DMS53 treated with DMSO at 0.1 percent for 48 hours (cell line): ENCODE measurements around the gene ELMOD3.
"Not testable (repeated sequence)": the region's sequence is repeated elsewhere in the genome, so short reads cannot be mapped to it uniquely, and the experiment has no call there.

Experiments
- DNase-seq: peaks from one replicate; lab custom pipeline; 2025; ENCODE audit not compliant: unreplicated experiment; lab: John Stamatoyannopoulos, UW

ELMOD3 gene

DNA sequence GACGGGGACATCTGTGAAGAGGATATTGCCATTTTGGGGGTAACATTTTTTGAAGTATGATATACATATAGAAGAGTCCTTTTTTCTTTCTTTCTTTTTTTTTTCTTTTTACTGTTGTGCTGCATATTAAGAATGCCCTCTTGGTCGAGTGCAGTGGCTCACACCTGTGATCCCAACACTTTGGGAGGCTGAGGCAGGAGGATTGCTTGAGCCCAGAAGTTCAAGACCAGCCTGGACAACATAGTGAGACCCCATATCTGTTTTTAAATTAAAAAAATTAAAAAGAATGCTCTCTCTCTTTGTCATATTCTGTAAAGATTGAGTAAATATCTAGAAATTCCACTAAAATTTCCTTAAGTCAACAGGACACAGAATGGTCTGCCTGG, 67.5 kb downstream of the ELMOD3 start:
- no peak for DNase-seq

DNA sequence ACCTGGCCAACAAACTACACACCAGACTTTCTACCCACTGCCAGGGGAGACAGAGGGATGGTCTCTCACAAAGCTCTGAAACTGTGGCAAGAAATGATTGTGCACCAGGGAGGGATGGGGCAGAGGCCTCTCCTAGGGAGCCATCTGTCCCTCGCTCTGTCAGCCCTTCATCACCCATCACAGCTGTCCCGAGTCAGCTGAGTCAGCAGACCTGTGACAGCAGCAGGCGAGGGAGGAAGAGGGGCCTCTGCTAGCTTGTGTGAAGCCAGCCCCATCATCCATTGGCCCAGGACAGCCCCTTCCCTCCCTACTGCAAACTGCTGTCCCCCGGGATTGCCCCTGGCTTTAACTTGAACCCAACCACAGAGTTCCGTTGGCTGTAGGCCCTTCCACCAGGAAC, 69.0 kb downstream of the ELMOD3 start:
- no peak for DNase-seq

DNA sequence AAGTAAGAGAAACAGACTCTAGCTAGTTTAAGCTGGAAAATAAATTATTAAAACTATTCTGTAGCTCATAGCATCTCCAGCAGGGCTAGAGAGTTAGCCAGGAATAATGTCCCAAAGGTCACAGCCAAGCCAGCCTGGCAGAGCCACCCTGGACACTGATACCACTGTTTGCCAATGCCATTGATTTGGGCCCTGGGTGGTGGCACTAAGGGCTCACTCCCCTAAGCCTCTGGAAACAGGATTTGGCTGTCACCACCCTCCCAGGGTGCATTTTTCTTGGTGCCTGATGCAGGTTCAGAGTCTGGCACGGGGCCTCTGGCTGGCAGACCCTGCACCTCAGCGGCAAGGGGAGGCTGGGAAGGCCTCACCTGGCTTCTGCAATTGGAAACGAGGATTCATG, 71.0 kb downstream of the ELMOD3 start:
- DNase-seq = no peak

DNA sequence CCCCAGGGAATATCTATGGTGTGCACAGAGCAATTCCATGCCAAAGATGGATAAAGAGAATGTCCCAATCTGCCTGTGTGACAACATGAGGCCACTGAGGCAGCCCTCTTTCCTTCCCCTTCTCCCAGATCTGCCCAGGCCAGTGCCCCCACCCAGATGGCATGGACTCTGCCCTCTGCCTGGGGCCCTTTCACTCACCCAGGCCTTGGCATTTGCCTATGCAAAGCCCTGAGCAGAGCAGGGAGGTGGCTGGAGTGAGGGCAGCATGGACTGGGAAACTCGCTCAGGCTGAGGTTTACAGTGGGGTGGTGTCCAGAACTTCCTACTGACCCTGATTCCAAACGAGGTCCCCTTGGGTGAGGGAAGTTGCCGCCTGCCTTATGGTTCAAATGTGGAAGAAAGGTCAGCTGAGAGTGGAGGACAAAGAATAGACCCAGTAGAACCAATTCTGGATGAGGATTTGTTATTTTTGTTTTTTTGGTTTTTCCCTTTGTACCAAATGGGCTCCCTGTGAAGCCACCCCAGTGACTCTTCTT, 72.8 kb downstream of the ELMOD3 start:
- no peak for DNase-seq

DNA sequence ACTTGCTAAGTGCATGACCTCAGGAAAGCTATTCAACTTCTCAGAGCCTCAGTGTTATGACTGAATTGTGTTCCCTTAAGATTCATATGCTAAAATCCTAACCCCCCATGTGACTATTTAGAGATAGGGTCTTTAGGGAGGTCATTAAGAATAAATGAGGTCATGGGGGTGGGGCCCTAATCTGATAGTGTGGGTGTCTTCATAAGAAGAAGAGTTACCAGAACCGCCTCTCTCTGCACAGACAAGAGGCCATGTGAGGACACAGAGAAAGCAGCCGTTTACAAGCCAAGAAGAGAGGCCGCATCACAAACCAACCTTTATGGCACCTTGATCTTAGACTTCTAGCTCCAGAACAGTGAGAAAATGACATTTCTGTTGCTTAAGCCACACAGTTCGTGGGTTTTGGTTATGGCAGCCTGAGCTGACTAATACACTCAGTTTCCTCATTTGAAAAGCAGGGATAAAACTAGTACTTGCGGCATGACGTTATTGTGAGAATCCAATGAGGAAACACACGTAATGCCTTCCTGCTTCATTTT, 73.8 kb downstream of the ELMOD3 start:
- DNase-seq = no peak

DNA sequence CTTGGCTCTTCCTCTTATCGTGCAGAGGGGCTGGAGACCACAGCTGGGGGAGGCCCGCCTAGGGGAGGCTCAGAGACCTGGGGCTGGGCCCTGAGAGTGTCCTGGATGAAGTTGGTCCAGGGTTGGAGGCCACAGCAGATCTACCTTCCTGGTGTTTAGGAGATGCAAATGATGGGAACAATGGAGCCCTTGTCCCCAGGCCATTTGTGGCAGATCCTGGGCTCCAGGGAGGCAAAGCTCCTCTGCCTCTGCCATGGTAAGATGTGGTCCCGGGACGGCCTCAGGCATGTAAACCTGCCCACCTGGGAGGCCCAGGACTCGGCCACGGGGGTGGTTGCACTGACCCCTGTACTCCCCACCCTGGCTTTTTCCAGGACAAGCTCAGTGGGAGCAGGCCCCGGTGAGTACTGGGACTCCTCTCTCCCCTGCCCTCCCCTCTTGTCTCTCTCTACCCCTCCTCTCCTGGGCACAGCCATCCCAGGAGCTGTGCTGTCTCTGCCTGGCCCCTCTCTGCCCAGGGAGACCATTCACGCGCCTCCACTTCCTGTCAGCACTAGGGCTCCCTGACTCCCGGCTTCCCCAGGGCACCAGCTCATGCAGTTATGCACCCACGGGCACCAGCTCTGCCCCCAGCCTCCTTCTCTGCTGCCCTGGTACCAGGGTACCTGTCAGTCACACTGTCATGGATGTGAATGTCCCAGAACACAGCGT, 74.8 kb downstream of the ELMOD3 start:
- DNase-seq = no peak

DNA sequence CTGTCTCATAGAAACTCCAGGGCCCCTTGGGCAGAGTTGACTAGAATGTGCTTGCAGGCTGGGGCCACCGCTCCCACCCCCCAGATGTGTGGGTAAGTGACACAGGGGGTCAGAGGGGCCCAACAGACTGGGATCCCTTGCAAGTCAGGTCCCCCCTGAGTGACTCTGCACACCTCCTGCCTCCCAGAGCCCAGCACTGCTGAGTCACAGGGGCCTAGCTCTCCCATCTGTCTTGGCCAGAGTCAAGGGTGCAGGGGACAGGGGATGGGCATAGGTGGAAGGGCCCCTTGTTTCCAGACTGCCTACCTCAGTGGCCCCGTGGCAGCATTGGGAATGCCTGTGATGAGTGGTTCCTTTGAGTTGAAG, 75.3 kb downstream of the ELMOD3 start:
- DNase-seq = no peak

DNA sequence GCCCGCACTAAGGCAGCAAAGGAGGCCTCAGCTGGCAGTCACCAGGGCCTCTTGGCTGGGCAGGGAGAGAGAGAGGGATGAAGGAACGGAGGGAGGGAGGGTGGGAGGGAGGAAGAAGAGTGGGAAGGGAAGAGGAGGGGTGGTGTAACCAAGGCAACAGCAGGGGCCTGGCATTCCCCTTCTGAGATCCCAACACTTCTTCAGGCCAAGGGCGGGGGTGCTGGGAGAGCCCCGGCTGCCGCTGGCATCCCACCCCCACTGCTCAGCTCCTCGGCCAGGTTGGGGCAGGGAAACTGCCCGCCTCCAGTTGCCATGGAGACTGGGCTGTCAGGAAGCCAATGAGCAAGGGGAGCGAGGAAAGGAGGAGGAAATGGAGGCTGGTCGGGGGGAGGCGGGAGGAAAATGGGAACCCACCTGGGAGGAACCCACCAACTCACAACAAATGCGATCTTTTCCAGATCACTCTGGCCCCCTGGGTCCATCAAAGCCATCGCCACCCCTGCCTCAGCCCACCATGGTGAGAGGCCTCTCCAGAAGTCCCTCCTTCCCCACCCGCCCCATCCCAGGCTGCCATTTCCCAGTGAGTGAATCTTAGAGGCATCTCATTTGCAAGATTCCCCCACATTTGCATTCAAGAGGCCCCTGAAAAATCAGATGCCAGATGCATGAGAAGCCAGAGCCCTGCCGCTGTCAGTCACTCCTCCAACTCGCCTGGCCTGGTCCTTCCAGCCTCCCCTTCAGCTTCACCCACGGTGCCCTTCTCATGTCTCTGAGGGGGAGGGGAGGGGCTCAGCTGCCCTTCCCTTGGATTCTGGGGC, 76.4 kb downstream of the ELMOD3 start:
- DNase-seq = no peak

DNA sequence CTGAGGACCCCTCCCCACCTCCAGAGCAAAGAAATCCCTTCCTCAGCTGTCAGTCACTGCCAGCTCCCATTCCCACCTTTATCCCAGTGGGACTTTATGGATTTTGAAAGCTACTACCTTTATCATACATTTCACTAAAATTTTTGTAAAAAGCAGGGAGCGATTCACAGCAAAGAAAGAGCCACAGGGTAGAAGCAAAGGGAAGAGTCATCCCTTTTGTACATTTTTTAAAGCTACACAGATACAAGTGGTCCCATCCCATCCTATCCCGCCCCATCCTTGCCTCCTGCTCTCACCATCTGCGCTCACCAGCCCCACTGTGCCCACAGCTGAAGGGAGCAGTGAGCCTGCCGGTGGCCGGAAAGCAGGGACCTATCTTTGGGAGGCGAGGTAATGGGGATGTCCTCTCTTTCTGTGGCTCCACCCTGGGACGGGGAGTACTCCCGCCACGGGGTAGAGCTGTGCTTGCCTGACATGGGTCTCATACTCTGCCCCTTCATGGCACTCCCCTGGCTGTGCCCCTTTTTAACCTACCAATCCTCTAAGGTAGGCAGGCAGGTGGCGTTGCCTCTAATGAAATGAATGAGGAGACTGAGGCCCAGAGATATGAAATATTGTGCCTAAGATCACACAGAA, 77.1 kb downstream of the ELMOD3 start:
- no peak for DNase-seq

DNA sequence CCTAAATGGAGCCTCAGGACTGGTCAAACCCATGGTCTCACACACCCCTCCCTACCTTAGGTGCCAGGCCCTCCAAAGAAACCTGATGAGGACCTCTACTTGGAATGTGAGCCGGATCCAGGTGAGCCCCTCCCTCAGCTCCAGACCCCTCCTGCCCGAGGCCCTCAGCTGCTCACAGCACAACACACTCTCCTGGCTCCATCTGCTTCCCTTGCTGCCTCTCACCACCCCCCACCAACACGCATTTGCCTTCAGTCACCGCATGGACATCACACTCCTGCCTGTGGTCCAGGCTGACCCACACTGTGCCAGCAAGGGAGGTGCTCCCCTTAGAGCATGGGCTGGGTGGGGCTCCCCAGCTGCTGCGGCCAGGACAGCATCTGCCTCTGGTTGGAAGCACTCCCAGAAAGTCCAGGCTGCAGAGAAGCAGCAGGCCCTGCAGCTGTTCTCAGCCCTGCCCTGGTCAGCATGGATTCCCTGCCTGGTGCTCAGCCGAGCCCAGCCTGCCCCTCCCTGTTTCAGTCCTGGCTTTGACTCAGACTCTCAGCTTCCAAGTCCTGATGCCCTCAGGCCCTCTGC, 79.0 kb downstream of the ELMOD3 start:
- DNase-seq = peak; percentile 46

DNA sequence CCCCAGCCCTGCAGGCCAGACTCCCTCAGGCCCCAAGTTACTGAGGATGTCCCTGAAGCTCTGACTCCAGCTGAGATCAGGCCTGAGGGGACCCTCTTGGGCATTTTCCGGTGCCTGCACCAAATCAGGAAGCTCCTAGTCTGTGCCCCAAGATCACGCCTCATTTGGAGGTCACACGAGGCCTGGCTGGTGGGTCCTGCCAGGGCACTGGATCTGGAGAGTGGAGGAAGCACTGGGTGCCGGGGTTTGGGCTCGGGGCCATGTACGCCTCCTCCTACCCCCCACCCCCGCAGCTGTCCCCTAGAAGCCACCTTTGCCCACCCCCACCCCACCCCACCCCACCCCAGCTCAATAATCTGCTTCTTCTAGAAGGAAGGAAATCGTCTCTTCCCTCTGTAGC, 80.1 kb downstream of the ELMOD3 start:
- DNase-seq = no peak

DNA sequence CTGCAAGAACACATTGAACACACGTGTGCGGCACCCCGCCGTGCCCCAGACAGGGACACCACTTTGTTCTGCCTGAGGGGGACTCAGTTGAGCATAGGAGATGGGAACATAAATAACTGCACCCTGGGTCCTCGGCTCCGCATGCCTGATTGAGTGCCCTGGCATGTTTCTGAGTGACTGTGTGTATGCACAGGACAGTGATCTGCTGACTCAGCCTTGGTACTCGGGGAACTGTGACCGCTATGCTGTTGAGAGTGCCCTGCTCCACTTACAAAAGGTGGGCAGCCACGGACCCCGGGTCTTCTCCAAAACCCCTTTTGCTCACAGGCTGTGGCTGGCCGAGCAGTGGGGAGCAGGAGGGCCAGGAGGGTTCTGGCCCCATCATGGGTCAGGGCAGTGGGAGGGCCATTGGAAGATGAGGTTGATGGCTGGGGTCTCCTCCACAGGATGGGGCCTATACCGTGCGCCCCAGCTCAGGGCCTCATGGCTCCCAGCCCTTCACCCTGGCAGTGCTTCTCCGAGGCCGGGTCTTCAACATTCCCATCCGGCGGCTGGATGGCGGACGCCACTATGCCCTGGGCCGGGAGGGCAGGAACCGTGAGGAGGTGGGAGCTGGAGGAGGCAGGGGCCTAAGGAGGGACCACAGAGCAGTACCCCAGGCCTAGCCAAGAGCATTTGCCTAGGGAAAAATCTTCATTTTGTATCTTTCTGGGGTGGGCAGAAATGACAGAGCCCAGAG, 80.8 kb downstream of the ELMOD3 start:
- DNase-seq = no peak

DNA sequence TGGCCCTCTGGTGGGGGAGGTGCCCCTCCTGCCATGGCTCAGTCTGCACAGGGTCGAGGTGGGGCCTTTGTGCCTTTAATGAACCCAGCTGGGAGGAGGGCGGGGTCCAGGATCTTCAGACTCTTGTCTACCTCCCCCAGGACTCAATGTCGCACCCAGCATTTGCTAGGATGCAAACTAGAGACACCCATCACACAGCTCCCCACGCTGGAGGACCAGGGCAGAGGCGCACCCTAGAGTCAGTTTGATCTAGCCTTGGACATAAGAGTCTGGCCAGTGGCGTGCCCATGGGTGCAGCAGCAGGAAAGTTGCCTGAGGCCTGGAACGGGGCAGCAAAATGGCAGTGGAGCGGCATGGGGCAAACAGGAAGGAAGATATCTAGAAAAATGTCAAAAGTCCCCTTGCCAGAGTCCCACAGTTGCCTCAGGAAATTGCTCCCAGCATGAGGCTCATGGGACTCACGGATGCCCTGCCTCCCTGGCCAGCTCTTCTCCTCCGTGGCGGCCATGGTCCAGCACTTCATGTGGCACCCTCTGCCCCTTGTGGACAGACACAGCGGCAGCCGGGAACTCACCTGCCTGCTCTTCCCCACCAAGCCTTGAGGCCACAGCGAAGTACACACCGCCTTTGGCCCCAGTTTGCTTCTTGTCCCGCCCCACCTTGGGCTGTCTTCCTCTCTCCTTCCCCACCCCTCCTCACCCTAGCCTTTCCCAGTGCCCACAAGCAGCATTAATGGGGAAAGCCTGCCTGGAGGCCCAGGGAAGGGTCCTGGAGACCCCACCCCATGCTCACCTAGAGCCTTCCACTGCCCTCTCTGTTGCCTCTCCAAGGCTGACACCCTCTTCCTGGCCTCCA, 81.6 kb downstream of the ELMOD3 start:
- DNase-seq = no peak

DNA sequence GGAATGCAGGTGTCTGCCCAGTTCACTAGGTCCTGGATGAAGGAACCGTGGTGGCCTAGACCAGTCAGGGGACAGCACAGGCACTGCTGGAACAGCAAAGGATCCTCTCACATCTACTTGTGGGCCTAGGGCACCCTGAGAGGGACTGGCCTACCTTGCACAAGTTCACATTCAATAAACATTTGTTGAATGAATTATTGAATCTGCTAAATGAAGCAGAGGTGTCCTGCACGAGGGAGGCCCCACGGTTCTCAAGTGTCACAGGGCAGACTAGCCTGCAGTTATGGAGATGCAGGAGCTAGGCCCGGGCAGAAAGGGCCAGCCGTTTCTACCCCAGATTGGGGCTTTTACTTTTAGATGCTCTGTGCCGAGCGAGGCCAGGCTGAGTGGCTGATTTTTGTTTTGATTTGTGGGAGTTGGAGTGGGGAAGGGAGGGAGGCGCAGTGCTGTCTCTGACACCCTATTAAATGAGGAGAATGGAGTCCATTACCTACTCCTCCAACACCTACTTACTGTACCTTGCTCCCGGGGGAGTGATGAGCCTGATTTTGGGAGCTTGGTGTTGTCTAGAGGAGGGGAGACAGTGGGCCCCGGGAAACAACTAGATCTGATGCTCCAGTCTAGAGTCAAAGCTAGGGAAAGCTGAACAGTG, 82.4 kb downstream of the ELMOD3 start:
- DNase-seq = no peak

DNA sequence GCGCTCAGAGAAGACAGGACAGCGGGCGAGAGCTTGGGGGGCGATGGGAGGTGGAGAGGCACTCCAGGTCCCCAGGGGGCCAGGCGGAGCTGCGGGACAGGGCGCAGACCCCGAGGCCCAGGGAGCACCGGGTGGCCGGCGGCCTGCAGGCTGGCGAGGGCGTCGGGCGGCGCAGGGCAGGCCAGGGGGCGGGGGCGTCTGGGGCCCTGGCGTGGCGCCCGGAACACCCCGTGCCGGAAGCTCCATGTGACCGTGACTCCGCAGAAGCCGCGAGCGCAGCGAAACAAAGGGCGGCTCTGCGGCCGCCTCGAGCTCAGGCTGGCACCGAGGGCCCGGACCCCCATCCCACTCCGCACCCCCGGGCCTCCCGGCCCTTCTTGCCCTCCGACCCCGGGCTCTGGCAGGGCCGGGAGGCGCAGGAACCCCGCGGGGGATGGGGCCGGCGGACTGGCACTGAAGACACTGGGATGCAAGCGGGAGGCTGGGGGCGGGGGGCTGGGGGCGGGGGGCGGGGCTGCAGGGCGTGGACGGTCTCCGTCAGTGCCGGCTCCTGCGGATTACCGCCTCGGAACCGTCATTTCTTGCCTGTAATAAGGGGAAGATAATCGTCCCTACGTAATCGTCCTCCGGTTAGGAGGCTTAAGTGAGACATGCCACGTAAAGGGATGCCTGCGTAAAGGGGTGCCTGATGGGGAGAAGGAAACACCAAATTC, 83.1 kb downstream of the ELMOD3 start:
- DNase-seq = peak; percentile 76

DNA sequence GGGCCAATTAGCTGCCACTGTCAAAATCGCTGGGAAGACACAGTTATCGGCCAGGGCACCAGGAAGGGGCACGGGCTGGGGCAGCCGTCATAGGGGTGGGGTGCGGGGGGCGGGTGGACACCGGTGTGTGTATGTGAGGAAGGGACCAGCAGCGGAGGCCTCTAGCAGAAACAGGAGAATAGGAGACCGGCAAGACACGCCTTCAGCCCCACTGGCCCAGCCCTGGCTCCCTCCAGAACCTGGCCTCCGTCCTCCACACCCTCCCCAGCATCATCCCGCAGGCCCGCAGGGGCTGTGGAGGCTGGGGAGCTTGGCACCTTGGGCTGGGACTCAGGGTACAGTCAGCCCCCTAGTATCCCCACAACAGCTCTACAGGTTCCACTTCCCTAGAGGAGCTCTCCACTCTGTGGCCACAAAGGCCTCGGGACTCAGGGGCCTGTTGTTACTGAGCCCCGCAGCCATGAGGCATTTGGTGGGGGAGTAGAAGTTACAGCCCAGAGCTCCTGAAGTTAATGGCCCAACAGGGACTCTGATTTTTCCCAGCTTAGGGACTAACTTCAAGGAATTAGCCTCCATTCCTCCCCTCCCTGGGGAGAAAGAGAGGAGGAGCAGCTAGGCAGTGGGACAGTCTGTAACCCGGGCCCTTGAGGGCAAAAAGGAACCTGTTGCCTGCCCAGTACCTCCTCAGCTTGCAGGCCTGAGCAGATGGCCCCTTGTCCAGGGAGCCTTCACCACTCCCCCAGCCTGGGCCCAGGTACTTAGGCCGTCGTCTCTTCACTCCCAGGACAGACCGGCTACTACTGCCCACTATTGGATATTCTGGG, 83.8 kb downstream of the ELMOD3 start:
- peak; percentile 62 for DNase-seq

DNA sequence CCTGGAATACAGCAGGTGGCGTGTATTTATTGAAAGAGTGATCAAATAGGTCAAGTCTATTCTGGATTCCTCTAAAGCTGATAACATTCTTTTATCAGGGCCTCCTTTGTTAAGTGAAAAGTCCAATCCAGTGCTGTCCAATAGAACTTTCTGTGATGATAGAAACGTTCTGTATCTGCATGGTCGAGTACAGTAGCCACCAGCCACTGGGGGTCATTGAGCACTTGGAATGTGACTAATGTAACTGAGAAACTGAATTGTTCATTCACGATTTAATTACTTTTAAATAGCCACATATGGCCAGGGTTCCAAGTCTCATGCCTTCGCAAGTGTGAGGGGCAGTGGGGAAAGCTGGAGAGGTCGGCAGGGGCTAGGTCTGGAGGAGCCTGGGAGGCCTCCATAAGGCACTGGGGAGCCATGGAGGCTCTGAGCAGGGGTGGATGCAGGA, 84.5 kb downstream of the ELMOD3 start:
- no peak for DNase-seq

DNA sequence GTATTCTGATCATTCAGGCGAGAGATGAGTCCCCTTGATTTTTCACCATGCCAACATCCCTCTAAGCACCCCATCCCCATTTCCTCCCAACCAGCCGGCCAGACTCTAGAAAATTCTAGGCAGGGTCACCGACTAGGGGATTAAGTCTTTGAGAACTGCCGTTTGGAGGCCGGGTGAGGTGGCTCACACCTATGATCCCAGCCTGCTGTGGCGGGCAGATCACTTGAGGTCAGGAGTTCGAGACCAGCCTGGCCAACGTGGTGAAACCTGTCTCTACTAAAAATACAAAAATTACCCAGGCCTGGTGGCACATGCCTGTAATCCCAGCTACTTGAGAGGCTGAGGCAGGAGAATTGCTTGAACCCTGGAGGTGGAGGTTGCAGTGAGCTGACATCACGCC, 85.0 kb downstream of the ELMOD3 start:
- DNase-seq = not testable (repeated sequence)
